ENCODE data around the gene ARL6IP1.
A peak's percentile ranks its signal among the peaks of the same experiment; 100 is the strongest.

Gene ARL6IP1

GRCh38 chr16:18801145-18801972 lies at the start of gene ARL6IP1:
ARL6IP1 (minus strand) TSS chr16:18801549; CDS start chr16:18801466, 83 bp downstream.
- H3K27ac Mint-ChIP-seq = peak within 1 kb of the TSS; percentile 95
- H3K4me1 Mint-ChIP-seq (ENCODE audit: low read depth) = peaks cover 75% of the 10 kb centered on the region

GRCh38 chr16:18846416-18846815 lies 45.1 kb upstream of the ARL6IP1 start:
- peak overlapping the region; percentile 39 for H3K27ac Mint-ChIP-seq
- H3K4me3 Mint-ChIP-seq = no peak overlapping the region
- no peaks in the 10 kb centered on the region for H3K4me1 Mint-ChIP-seq (ENCODE audit: low read depth)
- no peaks in the 10 kb centered on the region for H3K9me3 Mint-ChIP-seq
- peaks cover 79% of the 10 kb centered on the region for H3K36me3 Mint-ChIP-seq (ENCODE audit: low read depth)
- H3K27me3 Mint-ChIP-seq = no peaks in the 10 kb centered on the region

More at GRCh38 chr16:18801145-18801972, at the start of gene ARL6IP1:
- Mint-ChIP-seq H3K9me3 (no peaks in the 10 kb centered on the region), H3K4me3 (peak within 1 kb of the TSS; percentile 93), H3K27me3 (no peaks in the 10 kb centered on the region), H3K36me3 (ENCODE audit: low read depth) (peaks cover 51% of the 10 kb centered on the region)

- H3K36me3 Mint-ChIP-seq (ENCODE audit: low read depth) = peaks cover 86% of the 10 kb centered on the region
- peak overlapping the region; percentile 3 for H3K27ac Mint-ChIP-seq
- peaks cover 5% of the 10 kb centered on the region for H3K4me1 Mint-ChIP-seq (ENCODE audit: low read depth)
- H3K4me3 Mint-ChIP-seq = no peak overlapping the region
- H3K9me3 Mint-ChIP-seq = no peaks in the 10 kb centered on the region
- H3K27me3 Mint-ChIP-seq = no peaks in the 10 kb centered on the region
These were observed 41.2 kb upstream of the ARL6IP1 start for GRCh38 chr16:18842565-18842964.

GRCh38 chr16:18841833-18842525 lies 40.6 kb upstream of the ARL6IP1 start:
- Mint-ChIP-seq H3K36me3 (ENCODE audit: low read depth) (peaks cover 86% of the 10 kb centered on the region), H3K27ac (no peak overlapping the region), H3K4me3 (no peak overlapping the region)

DNA sequence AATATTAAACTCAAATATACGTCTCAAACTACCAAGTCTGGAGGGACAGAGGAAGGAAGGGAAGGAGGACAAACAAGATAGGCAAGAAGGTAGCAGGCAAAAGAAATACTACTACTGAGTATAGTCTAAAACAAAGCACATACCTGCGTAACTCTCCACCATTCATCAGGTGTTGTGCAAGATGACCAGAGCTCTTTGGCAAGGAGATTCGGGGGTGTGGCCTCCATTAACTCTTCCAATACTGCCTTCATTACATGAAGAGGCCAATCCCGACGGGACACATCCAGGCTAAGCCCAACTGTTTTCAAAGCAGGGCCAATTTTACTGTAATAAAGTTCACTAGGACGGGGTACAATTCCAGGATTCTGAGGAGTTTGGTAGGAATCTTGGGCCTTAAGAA lies 38.2 kb upstream of the ARL6IP1 start:
- H3K27ac Mint-ChIP-seq = no peak overlapping the region
- H3K4me3 Mint-ChIP-seq = no peak overlapping the region
- H3K4me1 Mint-ChIP-seq (ENCODE audit: low read depth) = peaks cover 16% of the 10 kb centered on the region
- H3K36me3 Mint-ChIP-seq (ENCODE audit: low read depth) = peaks cover 81% of the 10 kb centered on the region
- H3K27me3 Mint-ChIP-seq = no peaks in the 10 kb centered on the region
- H3K9me3 Mint-ChIP-seq = no peaks in the 10 kb centered on the region

More at GRCh38 chr16:18841833-18842525, 40.6 kb upstream of the ARL6IP1 start:
- peaks cover 11% of the 10 kb centered on the region for H3K4me1 Mint-ChIP-seq (ENCODE audit: low read depth)
- H3K9me3 Mint-ChIP-seq = no peaks in the 10 kb centered on the region
- no peaks in the 10 kb centered on the region for H3K27me3 Mint-ChIP-seq

GRCh38 chr16:18836702-18837101 lies 35.4 kb upstream of the ARL6IP1 start:
- peak overlapping the region; percentile 28 for H3K27ac Mint-ChIP-seq
- H3K27me3 Mint-ChIP-seq = no peaks in the 10 kb centered on the region
- H3K4me3 Mint-ChIP-seq = no peak overlapping the region
- H3K4me1 Mint-ChIP-seq (ENCODE audit: low read depth) = peaks cover 16% of the 10 kb centered on the region
- H3K36me3 Mint-ChIP-seq (ENCODE audit: low read depth) = peaks cover 73% of the 10 kb centered on the region
- H3K9me3 Mint-ChIP-seq = no peaks in the 10 kb centered on the region

GRCh38 chr16:18834864-18835263 lies 33.5 kb upstream of the ARL6IP1 start:
- Mint-ChIP-seq H3K4me1 (ENCODE audit: low read depth) (peaks cover 16% of the 10 kb centered on the region), H3K4me3 (no peak overlapping the region), H3K27ac (peak overlapping the region; percentile 28), H3K36me3 (ENCODE audit: low read depth) (peaks cover 74% of the 10 kb centered on the region), H3K27me3 (no peaks in the 10 kb centered on the region), H3K9me3 (no peaks in the 10 kb centered on the region)

GRCh38 chr16:18833707-18834505 lies 32.6 kb upstream of the ARL6IP1 start:
- Mint-ChIP-seq H3K9me3 (no peaks in the 10 kb centered on the region), H3K4me1 (ENCODE audit: low read depth) (peaks cover 16% of the 10 kb centered on the region), H3K36me3 (ENCODE audit: low read depth) (peaks cover 75% of the 10 kb centered on the region), H3K27me3 (no peaks in the 10 kb centered on the region), H3K4me3 (no peak overlapping the region), H3K27ac (no peak overlapping the region)

DNA sequence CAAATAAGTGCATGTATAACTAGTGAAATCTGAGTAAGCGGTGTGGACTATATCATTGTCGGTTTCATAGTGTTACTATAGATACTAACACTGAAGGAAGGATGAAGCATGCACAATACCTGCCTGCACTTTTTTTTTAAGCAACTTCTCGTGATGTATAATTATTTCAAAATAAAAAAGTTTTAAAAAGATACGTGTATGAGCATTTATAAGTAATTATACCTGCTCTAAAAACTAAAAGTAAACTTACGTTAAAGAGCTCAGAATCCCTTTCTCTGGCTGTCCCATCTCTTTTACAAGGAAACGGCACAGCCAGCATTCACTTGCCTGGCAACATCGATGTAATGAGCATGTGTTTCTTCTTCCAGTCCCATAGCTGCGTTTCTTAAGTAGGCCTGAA lies 31.3 kb upstream of the ARL6IP1 start:
- Mint-ChIP-seq H3K27ac (no peak overlapping the region), H3K9me3 (no peaks in the 10 kb centered on the region), H3K36me3 (ENCODE audit: low read depth) (peaks cover 73% of the 10 kb centered on the region), H3K27me3 (no peaks in the 10 kb centered on the region), H3K4me1 (ENCODE audit: low read depth) (peaks cover 15% of the 10 kb centered on the region), H3K4me3 (no peak overlapping the region)

- no peak overlapping the region for H3K27ac Mint-ChIP-seq
- H3K27me3 Mint-ChIP-seq = no peaks in the 10 kb centered on the region
- H3K4me3 Mint-ChIP-seq = no peak overlapping the region
- no peaks in the 10 kb centered on the region for H3K9me3 Mint-ChIP-seq
- H3K36me3 Mint-ChIP-seq (ENCODE audit: low read depth) = peaks cover 67% of the 10 kb centered on the region
- peaks cover 10% of the 10 kb centered on the region for H3K4me1 Mint-ChIP-seq (ENCODE audit: low read depth)
These were observed 30.7 kb upstream of the ARL6IP1 start for GRCh38 chr16:18832006-18832405.

- H3K27me3 Mint-ChIP-seq = no peaks in the 10 kb centered on the region
- H3K9me3 Mint-ChIP-seq = no peaks in the 10 kb centered on the region
- no peak overlapping the region for H3K27ac Mint-ChIP-seq
- peaks cover 4% of the 10 kb centered on the region for H3K4me1 Mint-ChIP-seq (ENCODE audit: low read depth)
- no peak overlapping the region for H3K4me3 Mint-ChIP-seq
- peaks cover 47% of the 10 kb centered on the region for H3K36me3 Mint-ChIP-seq (ENCODE audit: low read depth)
These were observed 27.9 kb upstream of the ARL6IP1 start for GRCh38 chr16:18829251-18829650.

DNA sequence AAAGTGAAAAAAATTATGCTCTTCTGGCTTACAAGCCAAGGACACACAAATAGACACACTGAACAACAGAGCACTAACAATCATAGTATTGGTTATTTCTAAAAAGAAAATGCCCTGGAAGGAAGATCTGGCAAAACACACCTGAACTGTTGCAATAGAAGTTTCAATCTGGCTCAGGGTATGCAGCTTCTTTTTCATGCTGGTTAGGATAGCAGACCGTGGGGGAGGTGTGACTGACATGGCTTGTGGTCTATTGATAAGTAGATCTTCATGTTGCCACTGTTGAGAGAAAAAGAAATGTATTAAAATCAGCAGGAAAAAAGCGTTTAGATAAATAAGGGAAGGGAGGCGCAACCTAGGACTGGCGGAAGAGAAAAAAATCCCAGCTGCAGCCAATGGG lies 26.5 kb upstream of the ARL6IP1 start:
- Mint-ChIP-seq H3K27ac (no peak overlapping the region), H3K4me3 (no peak overlapping the region), H3K36me3 (ENCODE audit: low read depth) (peaks cover 39% of the 10 kb centered on the region), H3K9me3 (no peaks in the 10 kb centered on the region), H3K4me1 (ENCODE audit: low read depth) (peaks cover 4% of the 10 kb centered on the region), H3K27me3 (no peaks in the 10 kb centered on the region)

- H3K4me3 Mint-ChIP-seq = no peak overlapping the region
- no peaks in the 10 kb centered on the region for H3K9me3 Mint-ChIP-seq
- H3K36me3 Mint-ChIP-seq (ENCODE audit: low read depth) = peaks cover 69% of the 10 kb centered on the region
- H3K27me3 Mint-ChIP-seq = no peaks in the 10 kb centered on the region
- H3K27ac Mint-ChIP-seq = no peak overlapping the region
- peaks cover 11% of the 10 kb centered on the region for H3K4me1 Mint-ChIP-seq (ENCODE audit: low read depth)
These were observed 14.9 kb upstream of the ARL6IP1 start for GRCh38 chr16:18816286-18816685.

- Mint-ChIP-seq H3K4me1 (ENCODE audit: low read depth) (no peaks in the 10 kb centered on the region), H3K4me3 (no peak overlapping the region), H3K9me3 (no peaks in the 10 kb centered on the region), H3K27me3 (no peaks in the 10 kb centered on the region), H3K36me3 (ENCODE audit: low read depth) (peaks cover 78% of the 10 kb centered on the region), H3K27ac (no peak overlapping the region)
These were observed 10.6 kb upstream of the ARL6IP1 start for GRCh38 chr16:18811925-18812324.

GRCh38 chr16:18809165-18809564 lies 7.8 kb upstream of the ARL6IP1 start:
- no peak overlapping the region for H3K4me3 Mint-ChIP-seq
- H3K36me3 Mint-ChIP-seq (ENCODE audit: low read depth) = peaks cover 80% of the 10 kb centered on the region
- no peaks in the 10 kb centered on the region for H3K27me3 Mint-ChIP-seq
- H3K27ac Mint-ChIP-seq = no peak overlapping the region
- H3K9me3 Mint-ChIP-seq = no peaks in the 10 kb centered on the region
- H3K4me1 Mint-ChIP-seq (ENCODE audit: low read depth) = peaks cover 24% of the 10 kb centered on the region
